Heart left ventricle (tissue), 13 donors: ENCODE data around the gene PLSCR3.

Experiments
- POLR2A ChIP-seq, 2 donors: fragments of 450-650 bp; IDR thresholded peaks; one replicate each; pipeline ENCODE4 v1.6.1; 2017; ENCODE audit warnings: antibody characterized with exemption in 2 of 2, mild to moderate bottlenecking in 2 of 2, moderate library complexity in 2 of 2
- TF ChIP-seq, protein P1 (sequence below), 12 donors: fragments of 200-600 bp; sonication (generic) in 4 of 12; IDR thresholded peaks; one replicate each; pipeline versions ENCODE4 v1.5.0 to v1.8.0; 2018 to 2022; ENCODE audit warnings: antibody characterized with exemption in 12 of 12, mild to moderate bottlenecking in 5 of 12
- donor health status: ischemic (EF 13 %, LVEDD 7.1; RV severe dilation, severe dysfunction).
- donor health status: DM: no; HTN: yes; CAD: no.
- donor health status: DM: no; HTN: no; CAD: no.
- donor health status: ischemic (EF 25% LVEDD 6.9; RV normal size, moderate dysfunction).
- donor health status: ischemic (EF 25% LVEDD 5.7; RV mildly dilated, moderate dysfunction).
- donor health status: ischemic (EF 35%, LVEDD 5.7; RV mildly dilated, moderate dysfunction).
- donor health status: nonischemic (EF 11% LVEDD 7.7; RV severe dilation, severe dysfunction).
- donor health status: DM: yes; HTN: yes; CAD: no.
- donor health status: PGD.
- donor health status: ischemic (EF 29% LVEDD 5.4; RV normal size, mild dysfunction).
- donor health status: nonischemic (EF 23%, LVEDD 6.1; RV moderate dilation, normal function).

DNA sequence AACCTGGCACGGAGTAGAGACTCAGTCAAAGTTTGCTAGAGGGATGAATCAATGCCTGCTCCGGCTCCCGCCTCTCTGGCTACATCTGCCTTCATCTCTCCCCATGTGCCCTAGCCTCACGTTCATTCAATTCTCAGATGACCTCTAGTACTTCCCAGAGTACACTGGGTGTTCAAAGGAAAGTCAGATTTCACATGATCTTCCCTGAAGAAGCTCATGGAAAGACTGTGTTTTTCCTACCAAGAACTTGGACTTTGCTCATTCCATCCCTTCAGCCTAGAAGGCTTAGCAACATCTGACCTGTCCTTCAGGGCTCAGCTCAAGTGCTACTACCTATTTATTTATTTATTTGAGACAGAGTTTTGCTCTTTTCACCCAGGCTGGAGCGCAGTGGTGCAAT lies 24.5 kb downstream of the PLSCR3 start:
- TF ChIP-seq, protein P1, sequence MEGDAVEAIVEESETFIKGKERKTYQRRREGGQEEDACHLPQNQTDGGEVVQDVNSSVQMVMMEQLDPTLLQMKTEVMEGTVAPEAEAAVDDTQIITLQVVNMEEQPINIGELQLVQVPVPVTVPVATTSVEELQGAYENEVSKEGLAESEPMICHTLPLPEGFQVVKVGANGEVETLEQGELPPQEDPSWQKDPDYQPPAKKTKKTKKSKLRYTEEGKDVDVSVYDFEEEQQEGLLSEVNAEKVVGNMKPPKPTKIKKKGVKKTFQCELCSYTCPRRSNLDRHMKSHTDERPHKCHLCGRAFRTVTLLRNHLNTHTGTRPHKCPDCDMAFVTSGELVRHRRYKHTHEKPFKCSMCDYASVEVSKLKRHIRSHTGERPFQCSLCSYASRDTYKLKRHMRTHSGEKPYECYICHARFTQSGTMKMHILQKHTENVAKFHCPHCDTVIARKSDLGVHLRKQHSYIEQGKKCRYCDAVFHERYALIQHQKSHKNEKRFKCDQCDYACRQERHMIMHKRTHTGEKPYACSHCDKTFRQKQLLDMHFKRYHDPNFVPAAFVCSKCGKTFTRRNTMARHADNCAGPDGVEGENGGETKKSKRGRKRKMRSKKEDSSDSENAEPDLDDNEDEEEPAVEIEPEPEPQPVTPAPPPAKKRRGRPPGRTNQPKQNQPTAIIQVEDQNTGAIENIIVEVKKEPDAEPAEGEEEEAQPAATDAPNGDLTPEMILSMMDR (IDR thresholded peaks at IDR 0.05) = no peak
- TF ChIP-seq POLR2A (IDR thresholded peaks at IDR 0.05) = no peak
